ENCODE results near the gene KLHL24. TPM values are rescaled to one million over a fixed set of nuclear protein-coding genes. Genes with fewer than 3 reads are reported as not detected.

KLHL24 gene
- total RNA-seq, 4 donors from 2014 or later, result 118 to 301 (median 222) TPM

- no peaks in the 10 kb centered on the region for H3K27me3 ChIP-seq
- peaks cover 14 to 22% of the 10 kb centered on the region in 2 donors for H3K4me1 ChIP-seq
- in situ Hi-C loops (cut with MboI; ENCODE audit: low sequenced_read_pairs in 4 of 4) (no loop called here), intact Hi-C loops (cut with DNase I; ENCODE audit: low total_unique reads) (loop anchor here (2.0 kb wide), 1 partner anchor 61 kb away; no protein-coding TSS in a partner anchor)
- peak; percentile 10 to 38 for DNase-seq
- H3K27ac ChIP-seq, result peak within 1 kb of the TSS; percentile 77 to 89 (median 88)
- peak; percentile 87 to 89 for ATAC-seq
- TF ChIP-seq, protein P1, sequence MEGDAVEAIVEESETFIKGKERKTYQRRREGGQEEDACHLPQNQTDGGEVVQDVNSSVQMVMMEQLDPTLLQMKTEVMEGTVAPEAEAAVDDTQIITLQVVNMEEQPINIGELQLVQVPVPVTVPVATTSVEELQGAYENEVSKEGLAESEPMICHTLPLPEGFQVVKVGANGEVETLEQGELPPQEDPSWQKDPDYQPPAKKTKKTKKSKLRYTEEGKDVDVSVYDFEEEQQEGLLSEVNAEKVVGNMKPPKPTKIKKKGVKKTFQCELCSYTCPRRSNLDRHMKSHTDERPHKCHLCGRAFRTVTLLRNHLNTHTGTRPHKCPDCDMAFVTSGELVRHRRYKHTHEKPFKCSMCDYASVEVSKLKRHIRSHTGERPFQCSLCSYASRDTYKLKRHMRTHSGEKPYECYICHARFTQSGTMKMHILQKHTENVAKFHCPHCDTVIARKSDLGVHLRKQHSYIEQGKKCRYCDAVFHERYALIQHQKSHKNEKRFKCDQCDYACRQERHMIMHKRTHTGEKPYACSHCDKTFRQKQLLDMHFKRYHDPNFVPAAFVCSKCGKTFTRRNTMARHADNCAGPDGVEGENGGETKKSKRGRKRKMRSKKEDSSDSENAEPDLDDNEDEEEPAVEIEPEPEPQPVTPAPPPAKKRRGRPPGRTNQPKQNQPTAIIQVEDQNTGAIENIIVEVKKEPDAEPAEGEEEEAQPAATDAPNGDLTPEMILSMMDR (IDR thresholded peaks at IDR 0.05 in 4 of 5, conservative IDR thresholded peaks at IDR 0.05 in 1 of 5), result no peak
- peak; percentile 64 to 71 for TF ChIP-seq POLR2A (IDR thresholded peaks at IDR 0.05)
- H3K9me3 ChIP-seq, result no peaks in the 10 kb centered on the region
- H3K36me3 ChIP-seq, result no peaks in the 10 kb centered on the region
- peak within 1 kb of the TSS; percentile 63 to 98 (median 80) for H3K4me3 ChIP-seq
These were observed 62.3 kb downstream of the KLHL24 start, which contains the start of gene YEATS2 for GRCh38 chr3:183697610-183698317. TSS of gene YEATS2 (plus strand) at chr3:183697797. CDS start at chr3:183715163, 17,366 bp downstream.

DNA sequence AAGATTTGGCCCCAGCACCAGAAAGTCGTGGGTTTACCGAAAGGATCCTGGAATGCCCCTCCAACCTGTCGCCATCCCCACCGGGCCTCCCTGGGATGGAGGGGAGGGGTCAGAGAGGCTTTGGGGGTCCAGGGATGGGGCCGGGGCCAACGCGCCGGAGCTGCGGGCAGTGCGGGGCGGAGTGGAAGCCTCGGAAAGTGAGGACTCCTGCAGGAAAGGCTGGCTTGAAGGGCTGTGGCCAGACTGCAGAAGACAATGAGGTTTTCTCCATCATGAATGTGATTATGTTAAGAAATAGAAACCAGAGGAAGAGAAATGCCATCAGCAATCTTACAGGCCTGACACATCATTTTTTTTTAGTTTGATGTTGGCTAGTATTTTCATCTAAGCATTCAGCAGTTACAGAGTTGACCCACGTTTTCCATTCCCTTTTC lies 62.9 kb downstream of the KLHL24 start:
- in situ Hi-C loops (cut with MboI; ENCODE audit: low sequenced_read_pairs in 4 of 4) (no loop called here), intact Hi-C loops (cut with DNase I; ENCODE audit: low total_unique reads) (loop anchor here (2.0 kb wide), 1 partner anchor 62 kb away; no protein-coding TSS in a partner anchor)
- Histone ChIP-seq H3K27me3 (no peaks in the 10 kb centered on the region), H3K4me3 (peak overlapping the region; percentile 63 to 98 (median 80)), H3K27ac (peak overlapping the region; percentile 77 to 89 (median 88)), H3K4me1 (peaks cover 14 to 22% of the 10 kb centered on the region in 2 donors), H3K9me3 (no peaks in the 10 kb centered on the region), H3K36me3 (no peaks in the 10 kb centered on the region)
- TF ChIP-seq, protein P1 (IDR thresholded peaks at IDR 0.05 in 4 of 5, conservative IDR thresholded peaks at IDR 0.05 in 1 of 5), result no peak
- no peak for TF ChIP-seq POLR2A (IDR thresholded peaks at IDR 0.05)
- no peak for DNase-seq
- peak; percentile 33 to 34 for ATAC-seq

- peak overlapping the region; percentile 63 to 98 (median 80) for H3K4me3 ChIP-seq
- H3K9me3 ChIP-seq, result no peaks in the 10 kb centered on the region
- H3K27ac ChIP-seq, result peak overlapping the region; percentile 77 to 89 (median 88)
- DNase-seq (no peak), ATAC-seq (no peak)
- no peaks in the 10 kb centered on the region for H3K27me3 ChIP-seq
- peaks cover 14 to 22% of the 10 kb centered on the region in 2 donors for H3K4me1 ChIP-seq
- TF ChIP-seq, protein P1 (IDR thresholded peaks at IDR 0.05 in 4 of 5, conservative IDR thresholded peaks at IDR 0.05 in 1 of 5), result no peak
- TF ChIP-seq POLR2A (IDR thresholded peaks at IDR 0.05), result no peak
- intact Hi-C loops (cut with DNase I; ENCODE audit: low total_unique reads) (loop anchor here (2.0 kb wide), 1 partner anchor 62 kb away; no protein-coding TSS in a partner anchor), in situ Hi-C loops (cut with MboI; ENCODE audit: low sequenced_read_pairs in 4 of 4) (no loop called here)
- H3K36me3 ChIP-seq, result no peaks in the 10 kb centered on the region
These were observed 63.3 kb downstream of the KLHL24 start for GRCh38 chr3:183698756-183699155.

DNA sequence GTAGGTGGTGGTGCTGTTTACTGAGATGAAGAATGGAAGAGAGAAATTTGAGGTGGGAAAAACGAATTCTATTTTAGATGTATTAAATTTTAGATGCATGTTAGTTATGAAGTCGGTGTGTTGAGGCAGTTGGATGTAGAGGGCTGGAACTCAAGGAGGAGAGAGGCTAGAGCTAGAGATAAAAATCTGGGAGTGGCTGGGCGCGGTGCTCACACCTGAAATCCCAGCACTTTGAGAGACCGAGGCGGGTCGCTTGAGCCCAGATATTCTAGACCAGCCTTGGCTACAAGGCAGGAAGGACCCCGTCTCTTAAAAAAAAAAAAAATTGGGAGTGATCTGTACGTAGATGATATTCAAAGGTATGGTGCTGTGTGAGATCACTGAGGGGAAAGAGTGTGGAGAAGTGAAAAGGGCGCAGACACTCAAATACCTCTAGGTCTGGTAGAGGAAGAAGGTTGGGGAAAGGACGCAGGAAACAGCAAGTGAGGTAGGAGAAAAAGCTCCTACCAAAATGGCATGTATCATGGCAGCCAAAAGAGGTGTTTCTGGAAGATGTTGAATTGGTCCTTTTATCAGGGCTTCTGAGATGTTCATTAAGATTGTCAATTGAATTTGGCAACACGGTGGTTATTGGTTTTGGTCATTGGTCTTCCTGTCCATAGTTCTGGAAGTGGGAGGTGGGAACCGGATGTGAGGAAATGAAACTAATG lies 64.0 kb downstream of the KLHL24 start:
- peak overlapping the region; percentile 77 to 89 (median 88) for H3K27ac ChIP-seq
- ATAC-seq (no peak), DNase-seq (no peak)
- TF ChIP-seq POLR2A (IDR thresholded peaks at IDR 0.05), result no peak
- TF ChIP-seq, protein P1 (IDR thresholded peaks at IDR 0.05 in 4 of 5, conservative IDR thresholded peaks at IDR 0.05 in 1 of 5), result no peak
- H3K4me3 ChIP-seq, result peak overlapping the region; percentile 63 to 98 (median 80)
- no peaks in the 10 kb centered on the region for H3K9me3 ChIP-seq
- in situ Hi-C loops (cut with MboI; ENCODE audit: low sequenced_read_pairs in 4 of 4), result no loop called here
- no peaks in the 10 kb centered on the region for H3K36me3 ChIP-seq
- H3K4me1 ChIP-seq, result peaks cover 14 to 22% of the 10 kb centered on the region in 2 donors
- no peaks in the 10 kb centered on the region for H3K27me3 ChIP-seq
- intact Hi-C loops (cut with DNase I; ENCODE audit: low total_unique reads), result loop anchor here (2.0 kb wide), 1 partner anchor 63 kb away; no protein-coding TSS in a partner anchor
